Astrocyte (in vitro differentiated cells and primary cell): ENCODE data around the gene RGS14.

Experiments used
- EZH2 ChIP-seq: IDR thresholded peaks from 2 replicates; pipeline ENCODE4 v1.6.1; 2012; ENCODE audit warnings: mild to moderate bottlenecking, low read length, inconsistent platforms; ENCODE audit not compliant: insufficient read depth
- TF ChIP-seq, protein P1 (sequence below): IDR thresholded peaks from 2 replicates; pipeline ENCODE4 v1.5.1; 2011; ENCODE audit warnings: low read depth, mild to moderate bottlenecking, inconsistent platforms, low read length, moderate library complexity; ENCODE audit not compliant: insufficient read depth

DNA sequence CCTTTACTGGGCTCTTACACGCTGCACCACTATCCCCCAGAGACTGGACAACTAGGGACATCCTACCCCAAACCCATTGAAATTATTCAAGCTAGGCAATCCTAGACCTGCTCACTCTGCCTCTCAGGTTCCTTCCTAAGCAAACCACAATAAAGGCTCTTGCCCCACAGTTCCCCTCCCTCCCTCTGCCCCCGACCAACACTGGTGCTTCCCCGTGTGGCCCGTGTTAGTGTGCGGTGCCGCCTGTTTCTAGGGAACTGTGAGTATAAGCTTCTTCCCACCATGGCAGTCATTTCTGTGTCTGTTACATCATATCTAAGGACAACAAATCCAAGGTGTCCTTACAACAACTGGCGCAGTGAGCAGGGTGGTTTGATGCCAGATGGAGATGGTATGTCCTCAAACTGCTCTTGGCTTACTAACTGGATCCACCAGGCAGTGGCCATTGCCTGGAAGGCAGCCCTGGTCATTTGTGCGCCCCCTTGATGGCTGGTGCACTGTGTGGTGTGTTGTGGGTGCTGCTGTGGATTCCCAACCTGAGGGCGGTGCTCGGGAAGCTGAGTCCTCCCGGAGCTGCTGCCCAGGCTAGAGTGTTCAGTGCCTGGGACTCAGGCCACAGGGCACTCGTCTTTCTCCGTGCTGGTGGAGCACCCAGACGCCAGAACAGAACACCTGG, 37.7 kb upstream of the RGS14 start:
- TF ChIP-seq, protein P1, sequence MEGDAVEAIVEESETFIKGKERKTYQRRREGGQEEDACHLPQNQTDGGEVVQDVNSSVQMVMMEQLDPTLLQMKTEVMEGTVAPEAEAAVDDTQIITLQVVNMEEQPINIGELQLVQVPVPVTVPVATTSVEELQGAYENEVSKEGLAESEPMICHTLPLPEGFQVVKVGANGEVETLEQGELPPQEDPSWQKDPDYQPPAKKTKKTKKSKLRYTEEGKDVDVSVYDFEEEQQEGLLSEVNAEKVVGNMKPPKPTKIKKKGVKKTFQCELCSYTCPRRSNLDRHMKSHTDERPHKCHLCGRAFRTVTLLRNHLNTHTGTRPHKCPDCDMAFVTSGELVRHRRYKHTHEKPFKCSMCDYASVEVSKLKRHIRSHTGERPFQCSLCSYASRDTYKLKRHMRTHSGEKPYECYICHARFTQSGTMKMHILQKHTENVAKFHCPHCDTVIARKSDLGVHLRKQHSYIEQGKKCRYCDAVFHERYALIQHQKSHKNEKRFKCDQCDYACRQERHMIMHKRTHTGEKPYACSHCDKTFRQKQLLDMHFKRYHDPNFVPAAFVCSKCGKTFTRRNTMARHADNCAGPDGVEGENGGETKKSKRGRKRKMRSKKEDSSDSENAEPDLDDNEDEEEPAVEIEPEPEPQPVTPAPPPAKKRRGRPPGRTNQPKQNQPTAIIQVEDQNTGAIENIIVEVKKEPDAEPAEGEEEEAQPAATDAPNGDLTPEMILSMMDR: no peak
- TF ChIP-seq EZH2: no peak
